HEK293 (cell line): ENCODE results near the gene DEFB121.

Experiments
- YY1 ChIP-seq: fragments of 450-650 bp; formaldehyde crosslinking; IDR thresholded peaks from 2 replicates; pipeline ENCODE4 v1.5.1; 2018; ENCODE audit warnings: missing biosample characterization, missing genetic modification characterization
- ZFP37 ChIP-seq: fragments of 450-650 bp; formaldehyde crosslinking; IDR thresholded peaks from 2 replicates; pipeline ENCODE4 v1.5.1; 2016; ENCODE audit warnings: missing biosample characterization, missing genetic modification characterization
- ZFP41 ChIP-seq: fragments of 450-650 bp; formaldehyde crosslinking; IDR thresholded peaks from 2 replicates; pipeline ENCODE4 v1.5.1; 2016; ENCODE audit warnings: missing biosample characterization, missing genetic modification characterization, borderline replicate concordance
- ZNF23 ChIP-seq: fragments of 450-650 bp; formaldehyde crosslinking; IDR thresholded peaks from 2 replicates; pipeline ENCODE4 v1.5.1; 2016; ENCODE audit warnings: missing biosample characterization, missing genetic modification characterization, borderline replicate concordance
- ZNF292 ChIP-seq: fragments of 450-650 bp; formaldehyde crosslinking; IDR thresholded peaks from 2 replicates; pipeline ENCODE4 v1.5.1; 2016; ENCODE audit warnings: low read depth, missing biosample characterization, missing genetic modification characterization, borderline replicate concordance
- ZNF350 ChIP-seq: fragments of 450-650 bp; formaldehyde crosslinking; IDR thresholded peaks from 2 replicates; pipeline ENCODE4 v1.5.0; 2017; ENCODE audit warnings: missing biosample characterization, mild to moderate bottlenecking, missing genetic modification characterization
- ZNF561 ChIP-seq: fragments of 450-650 bp; IDR thresholded peaks from 2 replicates; pipeline ENCODE4 v1.5.1; 2018; ENCODE audit warnings: missing biosample characterization, missing genetic modification characterization, borderline replicate concordance
- TF ChIP-seq, protein P1 (sequence below): fragments of 450-650 bp; formaldehyde crosslinking; IDR thresholded peaks from 2 replicates; pipeline ENCODE4 v1.5.1; 2016; ENCODE audit warnings: missing biosample characterization, missing genetic modification characterization
- TF ChIP-seq, protein P2 (sequence below): fragments of 450-650 bp; IDR thresholded peaks from 2 replicates; pipeline ENCODE4 v1.5.1; 2018; ENCODE audit warnings: missing biosample characterization, mild to moderate bottlenecking, missing genetic modification characterization
- TF ChIP-seq, protein P3 (sequence below): fragments of 450-650 bp; formaldehyde crosslinking; IDR thresholded peaks from 2 replicates; pipeline ENCODE4 v1.5.1; 2016; ENCODE audit warnings: missing biosample characterization, missing genetic modification characterization
- TF ChIP-seq, protein P4 (sequence below): fragments of 450-650 bp; formaldehyde crosslinking; IDR thresholded peaks from 2 replicates; pipeline ENCODE4 v1.5.1; 2016; ENCODE audit warnings: missing biosample characterization, missing genetic modification characterization
- TF ChIP-seq, protein P5 (sequence below): fragments of 450-650 bp; formaldehyde crosslinking; IDR thresholded peaks from 2 replicates; pipeline ENCODE4 v1.5.1; 2016; ENCODE audit warnings: missing biosample characterization, missing genetic modification characterization, borderline replicate concordance

DNA sequence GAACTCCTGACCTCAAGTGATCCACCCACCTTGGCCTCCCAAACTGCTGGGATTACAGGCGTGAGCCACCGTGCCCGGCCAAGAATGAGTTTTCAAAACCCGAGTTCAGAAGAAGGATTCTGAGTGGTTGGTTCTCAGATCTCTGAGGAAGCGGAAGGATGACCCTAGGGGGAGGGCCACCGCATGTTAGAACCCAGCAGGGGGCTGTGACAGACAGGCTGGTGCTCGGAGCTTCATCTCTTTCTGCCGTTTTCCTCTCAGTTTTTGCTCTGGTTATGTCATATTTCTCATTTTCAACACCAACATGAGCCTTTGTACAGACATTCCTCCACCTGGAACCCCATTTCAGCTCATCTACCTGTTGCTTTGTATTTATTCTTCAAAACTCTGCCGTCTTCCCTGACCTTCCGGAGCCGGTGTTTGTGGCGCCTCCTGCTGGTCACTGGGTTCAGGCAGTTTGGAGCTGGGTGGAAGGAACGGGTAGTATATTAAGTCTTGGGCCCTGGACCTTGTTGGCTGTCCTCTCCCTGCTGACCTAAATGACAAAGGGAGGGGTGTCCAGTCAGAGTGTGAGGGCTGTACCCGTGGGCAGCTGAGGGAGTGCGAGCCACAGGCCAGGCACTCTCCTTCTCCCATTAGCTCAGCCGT lies 34.1 kb upstream of the DEFB121 start, which contains the start of gene DEFB123:
- TF ChIP-seq, protein P1, sequence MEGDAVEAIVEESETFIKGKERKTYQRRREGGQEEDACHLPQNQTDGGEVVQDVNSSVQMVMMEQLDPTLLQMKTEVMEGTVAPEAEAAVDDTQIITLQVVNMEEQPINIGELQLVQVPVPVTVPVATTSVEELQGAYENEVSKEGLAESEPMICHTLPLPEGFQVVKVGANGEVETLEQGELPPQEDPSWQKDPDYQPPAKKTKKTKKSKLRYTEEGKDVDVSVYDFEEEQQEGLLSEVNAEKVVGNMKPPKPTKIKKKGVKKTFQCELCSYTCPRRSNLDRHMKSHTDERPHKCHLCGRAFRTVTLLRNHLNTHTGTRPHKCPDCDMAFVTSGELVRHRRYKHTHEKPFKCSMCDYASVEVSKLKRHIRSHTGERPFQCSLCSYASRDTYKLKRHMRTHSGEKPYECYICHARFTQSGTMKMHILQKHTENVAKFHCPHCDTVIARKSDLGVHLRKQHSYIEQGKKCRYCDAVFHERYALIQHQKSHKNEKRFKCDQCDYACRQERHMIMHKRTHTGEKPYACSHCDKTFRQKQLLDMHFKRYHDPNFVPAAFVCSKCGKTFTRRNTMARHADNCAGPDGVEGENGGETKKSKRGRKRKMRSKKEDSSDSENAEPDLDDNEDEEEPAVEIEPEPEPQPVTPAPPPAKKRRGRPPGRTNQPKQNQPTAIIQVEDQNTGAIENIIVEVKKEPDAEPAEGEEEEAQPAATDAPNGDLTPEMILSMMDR (tag by site-specific recombination) = peak; percentile 22; the same call in 1 of the 2 replicates
- TF ChIP-seq, protein P2, sequence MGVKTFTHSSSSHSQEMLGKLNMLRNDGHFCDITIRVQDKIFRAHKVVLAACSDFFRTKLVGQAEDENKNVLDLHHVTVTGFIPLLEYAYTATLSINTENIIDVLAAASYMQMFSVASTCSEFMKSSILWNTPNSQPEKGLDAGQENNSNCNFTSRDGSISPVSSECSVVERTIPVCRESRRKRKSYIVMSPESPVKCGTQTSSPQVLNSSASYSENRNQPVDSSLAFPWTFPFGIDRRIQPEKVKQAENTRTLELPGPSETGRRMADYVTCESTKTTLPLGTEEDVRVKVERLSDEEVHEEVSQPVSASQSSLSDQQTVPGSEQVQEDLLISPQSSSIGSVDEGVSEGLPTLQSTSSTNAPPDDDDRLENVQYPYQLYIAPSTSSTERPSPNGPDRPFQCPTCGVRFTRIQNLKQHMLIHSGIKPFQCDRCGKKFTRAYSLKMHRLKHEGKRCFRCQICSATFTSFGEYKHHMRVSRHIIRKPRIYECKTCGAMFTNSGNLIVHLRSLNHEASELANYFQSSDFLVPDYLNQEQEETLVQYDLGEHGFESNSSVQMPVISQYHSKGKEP (tag by site-specific recombination) = no peak
- TF ChIP-seq, protein P3, sequence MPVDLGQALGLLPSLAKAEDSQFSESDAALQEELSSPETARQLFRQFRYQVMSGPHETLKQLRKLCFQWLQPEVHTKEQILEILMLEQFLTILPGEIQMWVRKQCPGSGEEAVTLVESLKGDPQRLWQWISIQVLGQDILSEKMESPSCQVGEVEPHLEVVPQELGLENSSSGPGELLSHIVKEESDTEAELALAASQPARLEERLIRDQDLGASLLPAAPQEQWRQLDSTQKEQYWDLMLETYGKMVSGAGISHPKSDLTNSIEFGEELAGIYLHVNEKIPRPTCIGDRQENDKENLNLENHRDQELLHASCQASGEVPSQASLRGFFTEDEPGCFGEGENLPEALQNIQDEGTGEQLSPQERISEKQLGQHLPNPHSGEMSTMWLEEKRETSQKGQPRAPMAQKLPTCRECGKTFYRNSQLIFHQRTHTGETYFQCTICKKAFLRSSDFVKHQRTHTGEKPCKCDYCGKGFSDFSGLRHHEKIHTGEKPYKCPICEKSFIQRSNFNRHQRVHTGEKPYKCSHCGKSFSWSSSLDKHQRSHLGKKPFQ (tag by site-specific recombination) = no peak
- TF ChIP-seq ZNF23 (tag by site-specific recombination) (no peak), YY1 (tag by site-specific recombination) (no peak), ZNF561 (tag by site-specific recombination) (no peak), ZFP41 (tag by site-specific recombination) (no peak), ZNF292 (tag by site-specific recombination) (no peak), ZFP37 (tag by site-specific recombination) (no peak), ZNF350 (tag by site-specific recombination) (no peak)
- TF ChIP-seq, protein P4, sequence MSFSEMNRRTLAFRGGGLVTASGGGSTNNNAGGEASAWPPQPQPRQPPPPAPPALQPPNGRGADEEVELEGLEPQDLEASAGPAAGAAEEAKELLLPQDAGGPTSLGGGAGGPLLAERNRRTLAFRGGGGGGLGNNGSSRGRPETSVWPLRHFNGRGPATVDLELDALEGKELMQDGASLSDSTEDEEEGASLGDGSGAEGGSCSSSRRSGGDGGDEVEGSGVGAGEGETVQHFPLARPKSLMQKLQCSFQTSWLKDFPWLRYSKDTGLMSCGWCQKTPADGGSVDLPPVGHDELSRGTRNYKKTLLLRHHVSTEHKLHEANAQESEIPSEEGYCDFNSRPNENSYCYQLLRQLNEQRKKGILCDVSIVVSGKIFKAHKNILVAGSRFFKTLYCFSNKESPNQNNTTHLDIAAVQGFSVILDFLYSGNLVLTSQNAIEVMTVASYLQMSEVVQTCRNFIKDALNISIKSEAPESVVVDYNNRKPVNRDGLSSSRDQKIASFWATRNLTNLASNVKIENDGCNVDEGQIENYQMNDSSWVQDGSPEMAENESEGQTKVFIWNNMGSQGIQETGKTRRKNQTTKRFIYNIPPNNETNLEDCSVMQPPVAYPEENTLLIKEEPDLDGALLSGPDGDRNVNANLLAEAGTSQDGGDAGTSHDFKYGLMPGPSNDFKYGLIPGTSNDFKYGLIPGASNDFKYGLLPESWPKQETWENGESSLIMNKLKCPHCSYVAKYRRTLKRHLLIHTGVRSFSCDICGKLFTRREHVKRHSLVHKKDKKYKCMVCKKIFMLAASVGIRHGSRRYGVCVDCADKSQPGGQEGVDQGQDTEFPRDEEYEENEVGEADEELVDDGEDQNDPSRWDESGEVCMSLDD (tag by site-specific recombination) = no peak
- TF ChIP-seq, protein P5, sequence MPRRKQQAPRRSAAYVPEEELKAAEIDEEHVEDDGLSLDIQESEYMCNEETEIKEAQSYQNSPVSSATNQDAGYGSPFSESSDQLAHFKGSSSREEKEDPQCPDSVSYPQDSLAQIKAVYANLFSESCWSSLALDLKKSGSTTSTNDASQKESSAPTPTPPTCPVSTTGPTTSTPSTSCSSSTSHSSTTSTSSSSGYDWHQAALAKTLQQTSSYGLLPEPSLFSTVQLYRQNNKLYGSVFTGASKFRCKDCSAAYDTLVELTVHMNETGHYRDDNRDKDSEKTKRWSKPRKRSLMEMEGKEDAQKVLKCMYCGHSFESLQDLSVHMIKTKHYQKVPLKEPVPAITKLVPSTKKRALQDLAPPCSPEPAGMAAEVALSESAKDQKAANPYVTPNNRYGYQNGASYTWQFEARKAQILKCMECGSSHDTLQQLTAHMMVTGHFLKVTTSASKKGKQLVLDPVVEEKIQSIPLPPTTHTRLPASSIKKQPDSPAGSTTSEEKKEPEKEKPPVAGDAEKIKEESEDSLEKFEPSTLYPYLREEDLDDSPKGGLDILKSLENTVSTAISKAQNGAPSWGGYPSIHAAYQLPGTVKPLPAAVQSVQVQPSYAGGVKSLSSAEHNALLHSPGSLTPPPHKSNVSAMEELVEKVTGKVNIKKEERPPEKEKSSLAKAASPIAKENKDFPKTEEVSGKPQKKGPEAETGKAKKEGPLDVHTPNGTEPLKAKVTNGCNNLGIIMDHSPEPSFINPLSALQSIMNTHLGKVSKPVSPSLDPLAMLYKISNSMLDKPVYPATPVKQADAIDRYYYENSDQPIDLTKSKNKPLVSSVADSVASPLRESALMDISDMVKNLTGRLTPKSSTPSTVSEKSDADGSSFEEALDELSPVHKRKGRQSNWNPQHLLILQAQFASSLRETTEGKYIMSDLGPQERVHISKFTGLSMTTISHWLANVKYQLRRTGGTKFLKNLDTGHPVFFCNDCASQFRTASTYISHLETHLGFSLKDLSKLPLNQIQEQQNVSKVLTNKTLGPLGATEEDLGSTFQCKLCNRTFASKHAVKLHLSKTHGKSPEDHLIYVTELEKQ (tag by site-specific recombination) = no peak
